GM21367 (cell line): ENCODE results near the gene ULK4.
"Not testable (repeated sequence)": the region's sequence is repeated elsewhere in the genome, so short reads cannot be mapped to it uniquely, and the experiment has no call there.

Source experiments
- ATAC-seq: cut with Tn5 transposase; IDR thresholded peaks from one replicate; pipeline ENCODE4 v1.9.1; 2021; ENCODE audit not compliant: unreplicated experiment

ULK4 gene

DNA sequence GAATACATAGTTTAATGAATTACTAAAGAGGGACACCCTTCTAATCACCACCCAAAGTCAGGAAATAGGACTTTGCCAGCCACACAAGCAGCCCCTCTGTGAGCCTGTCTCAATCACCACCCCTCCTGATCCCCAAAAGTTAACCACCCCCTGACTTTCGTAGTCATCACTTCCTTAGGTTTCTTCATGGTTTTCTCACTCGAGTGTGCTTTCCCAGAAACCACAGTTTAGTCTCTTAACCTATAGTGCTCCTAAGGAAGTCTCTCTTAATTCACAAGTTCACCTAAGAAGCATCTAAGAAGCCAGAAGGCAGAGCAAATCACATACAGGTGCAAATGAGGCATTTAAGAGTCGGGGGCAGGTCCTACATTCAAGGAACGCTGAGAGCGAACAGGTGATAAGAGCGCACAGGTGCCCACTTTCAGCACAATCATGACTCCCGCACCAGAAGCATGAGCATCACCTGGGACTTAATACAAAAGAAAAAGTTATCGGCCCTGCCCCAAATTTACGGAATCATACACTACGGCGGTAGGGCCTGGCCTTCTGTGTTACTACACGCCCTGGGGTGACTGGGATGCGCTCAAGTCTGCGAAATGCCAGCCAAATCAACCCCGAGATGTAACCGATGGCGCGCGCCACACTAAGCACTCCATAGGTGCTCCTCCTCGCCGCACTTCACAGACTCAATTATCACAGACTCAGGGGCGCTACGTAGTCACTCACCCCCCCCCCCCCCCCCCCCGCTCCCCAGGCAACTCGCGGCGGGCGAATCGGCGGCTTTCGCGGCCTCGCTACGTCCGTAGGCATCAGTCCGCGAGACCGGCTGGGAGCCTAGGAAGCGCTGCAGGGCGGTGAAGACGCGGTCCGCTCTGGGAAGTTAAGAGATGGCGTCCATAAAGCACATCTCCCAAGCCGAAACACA, 815 bp downstream of the ULK4 start:
- ATAC-seq: peak; percentile 18

DNA sequence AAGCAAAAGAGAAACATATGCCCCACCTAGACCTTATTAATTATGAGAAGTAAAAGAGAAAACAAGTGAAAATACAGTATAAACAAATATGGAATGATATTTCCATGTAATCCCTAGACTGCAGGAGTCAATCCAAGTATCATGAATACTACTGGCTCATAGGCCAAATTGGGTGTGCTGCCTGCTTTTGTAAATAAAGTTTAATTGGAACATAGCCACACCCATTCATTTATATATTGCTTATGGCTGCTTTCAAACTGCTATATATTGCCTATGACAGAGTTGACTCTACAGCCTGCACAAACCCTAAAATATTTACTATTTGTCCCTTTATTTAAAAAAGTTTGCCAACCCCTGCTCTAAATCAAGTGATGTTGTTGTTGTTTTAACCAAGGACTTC, 5.3 kb downstream of the ULK4 start:
- no peak for ATAC-seq

DNA sequence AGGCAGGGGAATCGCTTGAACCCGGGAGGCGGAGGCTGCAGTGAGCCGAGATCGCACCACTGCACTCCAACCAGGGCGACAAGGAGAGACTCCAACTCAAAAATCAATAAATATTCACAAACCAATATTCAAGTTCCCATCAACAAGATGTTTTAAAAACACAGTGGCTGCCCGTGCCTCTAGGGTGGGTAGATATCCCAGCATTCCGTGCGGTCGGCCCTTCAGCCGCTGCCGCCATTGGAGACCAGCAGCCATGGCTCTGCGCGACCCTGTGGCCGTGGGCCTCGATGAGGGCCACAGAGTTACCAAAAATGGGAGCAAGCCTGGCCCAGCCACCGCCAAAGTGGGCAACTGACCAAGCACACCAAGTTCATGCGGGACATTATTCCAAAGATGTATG, 6.7 kb downstream of the ULK4 start:
- ATAC-seq: no peak

DNA sequence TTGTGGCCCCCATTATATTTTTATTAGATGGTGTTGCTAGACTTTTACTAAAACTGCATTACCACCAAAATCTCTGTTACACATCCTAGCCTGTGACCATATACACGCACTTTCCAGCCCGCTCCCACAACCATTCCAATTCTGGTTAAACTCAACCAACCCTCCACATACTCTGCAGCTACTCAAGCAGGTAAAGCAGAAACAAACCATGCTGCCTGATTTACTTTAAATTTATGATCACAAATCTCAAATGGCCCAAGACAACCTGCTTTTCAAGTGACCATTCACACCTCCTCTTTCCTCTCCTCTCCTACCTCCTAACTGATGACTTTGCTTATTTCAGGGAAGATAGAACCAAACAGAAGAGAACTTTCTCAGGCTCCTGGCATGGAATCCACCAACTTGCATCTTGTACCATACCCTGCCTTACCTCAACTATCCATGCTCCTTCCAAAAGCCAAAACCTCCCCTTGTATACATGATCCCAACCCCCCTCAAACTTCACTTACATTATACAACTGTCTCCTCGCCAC, 18.5 kb downstream of the ULK4 start:
- ATAC-seq: no peak

DNA sequence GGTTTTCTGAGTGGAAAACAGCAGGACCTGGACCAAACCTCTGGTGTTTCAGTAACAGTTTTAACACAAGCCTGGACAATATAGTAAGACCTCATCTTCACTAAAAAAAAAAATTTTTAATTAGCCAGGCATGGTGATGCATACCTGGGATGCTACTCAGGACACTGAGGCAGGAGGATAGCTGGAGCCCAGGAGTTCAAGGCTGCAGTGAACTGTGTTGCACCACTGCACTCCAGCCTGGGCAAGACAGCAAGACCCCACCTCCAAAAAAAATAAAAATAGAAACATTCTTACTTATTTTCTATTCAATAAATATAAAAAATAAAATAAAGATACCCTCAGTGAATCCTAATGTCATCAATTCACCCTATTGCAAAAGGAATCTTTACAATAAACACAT, 21.5 kb downstream of the ULK4 start:
- ATAC-seq: no peak

DNA sequence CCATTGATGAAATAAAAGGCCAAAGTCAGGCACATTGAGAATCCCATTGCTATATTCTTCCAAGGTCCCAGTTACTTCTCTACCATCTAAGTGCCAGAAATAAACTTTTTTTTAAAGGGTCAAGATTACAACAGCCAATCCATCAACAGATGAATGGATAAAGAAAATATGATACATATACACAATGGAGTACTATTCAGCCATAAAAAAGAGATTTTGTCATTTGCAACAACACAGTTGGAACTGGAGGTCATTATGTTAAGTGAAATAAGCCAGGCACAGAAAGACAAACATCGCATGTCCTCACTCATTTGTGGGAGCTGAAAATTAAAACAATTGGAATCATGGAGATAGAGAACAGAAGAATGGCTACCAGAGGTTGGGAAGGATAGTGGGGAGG, 25.5 kb downstream of the ULK4 start:
- no peak for ATAC-seq

DNA sequence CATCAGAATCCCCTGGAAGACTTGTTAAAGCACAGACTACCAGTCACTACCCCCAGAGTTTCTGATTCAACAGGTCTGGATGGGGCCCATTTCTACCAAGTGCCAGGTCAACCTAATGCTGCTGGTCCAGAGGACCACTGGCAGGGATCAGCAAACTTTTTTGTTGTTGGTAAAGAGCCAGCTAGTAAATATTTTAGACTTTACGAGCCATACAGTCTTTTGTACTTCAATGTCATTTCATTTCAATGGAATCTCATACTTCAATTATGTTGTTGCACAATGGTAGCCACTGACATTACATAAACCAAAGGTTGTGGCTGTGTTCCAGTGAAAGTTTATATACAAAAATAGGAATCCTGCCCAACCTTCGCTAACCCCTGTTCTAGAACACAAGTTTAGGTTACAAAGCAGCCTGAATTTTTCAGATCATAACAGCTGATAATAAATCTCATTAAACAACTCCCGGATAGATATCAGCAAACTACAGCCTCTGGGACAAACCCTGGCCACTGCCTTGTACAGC, 28.7 kb downstream of the ULK4 start:
- no peak for ATAC-seq

DNA sequence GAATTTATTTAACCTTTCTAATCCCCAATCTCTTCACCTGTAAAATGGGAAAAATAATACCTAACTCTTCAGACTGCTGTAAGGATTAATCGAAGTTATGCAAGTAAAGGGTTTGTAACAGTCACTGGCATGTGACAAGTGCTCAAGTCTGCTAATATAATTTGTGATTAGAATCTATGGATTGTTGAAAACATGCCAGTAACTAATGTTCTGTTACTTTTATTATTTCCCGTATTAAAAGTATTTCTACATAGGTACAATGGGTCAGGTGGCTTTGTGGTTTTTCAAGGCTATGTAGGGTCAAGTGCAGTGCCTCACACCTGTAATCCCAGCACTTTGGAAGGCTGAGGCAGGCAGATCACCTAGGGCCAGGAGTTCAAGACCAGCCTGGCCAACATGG, 29.4 kb downstream of the ULK4 start:
- ATAC-seq: no peak

DNA sequence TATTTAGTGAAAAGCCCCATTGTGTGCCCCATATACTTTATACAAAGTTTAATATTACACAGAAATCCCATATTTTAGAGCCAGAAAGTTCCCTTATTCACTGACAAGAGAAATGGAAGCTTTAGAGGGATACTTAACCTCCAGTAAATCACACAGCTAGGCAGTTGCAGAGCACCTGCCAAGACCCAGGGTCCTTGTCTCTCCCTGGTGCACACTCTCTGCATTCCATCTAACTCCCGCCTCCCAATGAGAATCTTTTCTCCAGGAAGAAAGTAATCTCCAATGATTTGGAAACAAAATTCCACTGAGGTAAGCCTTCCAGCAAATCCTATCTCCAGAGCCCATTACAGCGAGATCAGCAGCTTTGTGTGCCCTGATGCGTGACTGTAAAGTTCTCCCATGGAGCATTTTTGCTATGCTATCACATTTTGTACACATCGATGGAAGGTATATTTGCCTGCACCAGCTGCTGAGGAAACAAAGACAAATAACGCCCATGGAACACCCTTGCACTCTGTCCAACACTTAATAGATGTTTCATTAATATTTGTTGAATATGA, 41.4 kb downstream of the ULK4 start:
- no peak for ATAC-seq

DNA sequence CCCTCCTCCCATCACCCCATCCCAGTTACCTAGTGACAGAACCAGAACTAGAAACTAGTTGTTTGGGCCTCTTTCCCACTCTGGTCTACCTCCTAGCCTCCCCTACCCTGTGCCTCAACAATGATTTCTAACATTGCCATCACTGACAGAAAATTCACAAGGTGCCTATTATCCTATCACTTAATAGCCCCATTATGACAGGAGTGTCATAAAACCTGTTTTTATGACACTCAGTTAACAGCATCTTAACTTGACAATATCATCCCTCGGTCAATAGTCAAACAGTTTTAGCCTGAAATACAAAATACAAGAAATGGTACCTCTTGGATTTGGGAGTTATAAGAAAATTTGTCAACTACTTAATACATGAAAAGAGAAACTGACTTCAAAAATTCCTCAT, 46.5 kb downstream of the ULK4 start:
- ATAC-seq: no peak

DNA sequence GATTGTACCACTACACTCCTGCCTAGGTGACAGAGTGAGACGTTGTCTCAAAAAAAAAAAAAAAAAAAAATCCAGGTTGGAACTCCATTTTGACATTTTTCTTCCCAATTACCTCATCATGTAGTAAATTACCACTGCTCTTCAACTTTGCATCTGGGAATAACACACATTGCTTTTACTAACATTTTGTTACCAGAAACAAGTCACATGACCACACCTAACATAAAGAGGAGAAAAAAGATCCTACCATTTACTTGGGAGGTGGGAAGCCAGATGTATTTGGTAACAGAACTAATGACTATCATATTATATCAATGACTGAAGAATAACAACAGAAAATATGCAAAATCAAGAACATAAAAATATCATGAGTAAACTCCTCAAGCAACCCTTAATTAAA, 49.6 kb downstream of the ULK4 start:
- no peak for ATAC-seq

DNA sequence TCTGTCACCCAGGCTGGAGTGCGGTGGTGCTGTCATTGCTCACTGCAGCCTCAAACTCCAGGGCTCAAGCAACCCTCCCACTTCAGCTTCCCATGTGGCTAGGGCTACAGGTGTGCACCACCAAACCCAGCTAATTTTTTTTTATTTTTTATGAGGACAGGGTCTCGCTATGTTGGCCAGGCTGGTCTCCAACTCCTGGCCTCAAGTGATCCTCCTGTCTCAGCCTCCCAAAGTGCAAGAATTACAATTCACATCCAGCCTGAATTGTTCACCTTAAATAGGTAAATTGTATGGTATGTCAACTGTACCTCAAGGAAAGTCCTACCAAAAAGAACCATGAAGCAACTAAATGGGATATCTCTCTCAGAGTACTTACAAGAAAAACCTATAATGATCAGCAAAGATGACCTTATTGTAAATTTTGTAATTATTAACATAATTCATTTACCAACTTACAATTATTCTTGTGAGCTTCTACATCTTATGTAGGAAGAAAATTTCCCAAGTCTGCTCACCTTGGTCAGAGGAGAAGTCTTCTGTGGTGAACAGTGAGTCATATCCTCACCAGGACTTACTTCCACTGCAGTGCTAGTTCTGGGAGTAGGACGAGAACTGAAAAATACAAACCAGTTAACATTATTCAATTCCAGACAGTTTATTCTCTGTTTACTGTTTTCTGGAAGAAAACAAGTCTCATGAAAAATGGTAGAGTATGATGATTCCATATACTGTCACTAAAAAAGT, 54.4 kb downstream of the ULK4 start:
- no peak for ATAC-seq

DNA sequence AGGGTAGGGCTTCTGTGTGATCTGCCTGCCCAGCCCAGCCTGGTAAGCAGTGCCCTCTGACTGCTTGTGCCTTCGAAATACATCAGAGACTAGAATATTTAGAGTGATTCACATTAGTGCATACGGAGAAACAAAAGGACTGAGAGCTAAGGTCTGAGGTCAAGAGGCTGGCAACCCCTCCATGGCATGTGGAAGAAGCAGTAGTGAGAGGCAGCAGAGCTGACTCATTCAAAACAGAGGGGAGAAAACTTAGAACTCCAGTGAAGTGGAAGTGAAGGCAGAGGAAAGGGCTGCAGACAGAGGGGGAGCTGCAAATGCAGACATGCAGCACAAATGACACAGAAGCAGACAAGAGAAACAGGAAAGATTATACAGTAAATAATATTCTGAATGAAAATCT, 61.6 kb downstream of the ULK4 start:
- no peak for ATAC-seq

DNA sequence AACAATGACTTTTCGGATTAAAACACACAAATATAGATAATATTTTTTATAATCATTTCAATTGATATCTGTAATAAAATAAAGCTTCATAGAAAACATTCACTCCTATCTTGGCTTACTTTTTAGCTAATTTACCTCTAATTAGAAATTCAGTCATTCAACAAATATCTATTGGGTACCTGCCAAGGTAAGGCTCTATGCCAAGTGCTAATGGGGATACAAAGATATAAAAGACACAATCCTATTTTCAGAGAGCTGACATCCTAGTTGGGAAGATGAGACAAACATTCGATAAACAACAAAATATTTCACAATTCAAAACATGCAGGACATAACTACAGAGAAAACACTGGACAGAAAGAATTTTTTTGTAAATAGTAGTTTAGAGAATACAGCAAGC, 63.3 kb downstream of the ULK4 start:
- ATAC-seq: no peak

DNA sequence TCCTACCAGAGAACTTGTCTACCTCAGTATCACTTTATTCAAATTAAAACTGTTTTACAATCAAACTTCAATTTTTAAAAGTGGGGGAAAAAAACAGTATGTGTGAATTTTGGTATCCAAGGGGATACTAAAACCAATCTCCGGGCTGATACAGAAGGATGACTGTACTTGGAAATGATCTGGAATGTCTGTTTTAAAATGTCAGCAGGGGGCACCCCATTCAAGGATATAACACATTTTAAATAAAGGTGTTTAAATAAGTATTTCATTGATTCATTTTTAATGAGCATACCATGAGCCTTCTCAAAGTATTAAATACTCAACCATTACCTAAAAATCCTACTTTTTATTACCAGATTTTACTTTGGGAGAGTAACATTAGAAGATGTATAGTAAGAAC, 67.9 kb downstream of the ULK4 start:
- no peak for ATAC-seq

DNA sequence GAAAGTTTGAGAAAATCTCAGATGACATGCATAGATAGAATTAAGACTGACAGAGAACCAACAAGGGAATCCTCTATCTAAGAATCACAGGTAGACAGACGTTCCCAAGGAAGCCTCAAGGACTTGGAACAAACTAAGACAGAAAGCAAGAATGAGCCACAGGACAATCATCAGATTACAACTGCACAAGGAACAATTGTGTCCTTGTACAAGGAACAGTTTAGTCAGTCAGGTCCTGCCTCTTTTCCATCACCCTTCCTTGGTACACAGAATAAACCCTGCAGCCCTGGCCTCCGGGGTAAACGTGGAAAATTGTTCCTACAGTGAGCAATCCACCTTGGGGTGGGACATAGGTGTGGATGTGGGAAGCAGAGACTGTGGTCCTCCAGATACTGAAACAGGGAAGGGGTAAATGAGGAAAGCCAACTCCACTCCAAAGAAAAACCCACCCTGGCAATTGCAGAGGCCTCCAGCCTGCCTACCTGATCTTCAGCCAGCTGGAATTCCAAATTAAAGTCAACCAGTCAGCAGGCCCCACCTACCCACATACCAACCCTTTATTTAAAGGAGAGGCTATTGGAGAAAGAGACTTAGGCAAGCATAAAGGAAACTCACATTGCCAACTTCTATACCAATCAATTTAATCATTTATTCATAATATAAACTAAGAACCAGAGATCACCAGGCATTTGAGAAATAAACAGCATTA, 73.4 kb downstream of the ULK4 start:
- ATAC-seq: no peak

DNA sequence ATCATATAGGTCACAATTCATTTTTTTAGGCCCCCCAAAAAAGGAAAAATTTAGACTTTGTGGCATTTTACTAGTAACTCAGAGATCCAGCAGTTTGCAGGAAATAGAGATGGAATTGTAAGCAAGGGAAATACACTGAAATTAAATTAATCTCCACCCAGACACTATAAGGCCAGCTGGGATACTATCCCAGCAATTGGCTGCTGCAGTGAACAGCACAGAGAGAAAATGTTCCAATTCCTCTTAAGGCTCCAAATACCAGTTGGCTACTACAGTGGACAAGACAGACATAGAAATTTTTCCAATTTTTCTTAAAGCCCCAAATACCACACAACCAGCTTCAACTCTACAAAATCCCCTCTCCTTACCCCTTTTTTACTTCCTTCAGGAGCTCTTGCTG, 78.9 kb downstream of the ULK4 start:
- ATAC-seq: no peak

DNA sequence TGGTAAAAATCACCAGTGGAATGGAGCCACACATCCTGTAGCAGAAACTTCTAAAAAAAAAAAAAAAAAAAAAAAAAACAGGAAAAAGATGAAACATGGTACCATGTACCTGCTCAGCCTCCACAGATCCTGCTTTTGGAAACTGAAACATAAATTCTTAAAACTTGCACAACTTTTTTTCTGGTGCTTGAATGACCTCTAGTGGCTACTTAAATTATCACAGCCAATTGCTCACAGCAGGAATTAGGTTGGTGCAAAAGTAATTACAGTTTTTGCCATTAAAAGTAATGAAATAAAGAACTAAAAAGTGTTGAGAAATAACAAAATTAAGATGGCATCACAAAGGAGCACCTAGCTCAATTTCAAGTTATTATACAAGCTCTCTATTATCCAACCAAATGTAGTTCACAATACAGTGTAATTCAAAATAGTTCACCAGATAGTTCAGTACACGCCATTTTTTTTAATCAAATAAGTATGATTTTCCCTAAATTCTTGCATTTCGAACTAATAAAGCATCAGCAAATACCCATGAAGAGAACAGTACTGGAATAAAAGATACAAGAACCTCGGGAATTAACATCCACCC, 80.6 kb downstream of the ULK4 start:
- ATAC-seq: no peak

DNA sequence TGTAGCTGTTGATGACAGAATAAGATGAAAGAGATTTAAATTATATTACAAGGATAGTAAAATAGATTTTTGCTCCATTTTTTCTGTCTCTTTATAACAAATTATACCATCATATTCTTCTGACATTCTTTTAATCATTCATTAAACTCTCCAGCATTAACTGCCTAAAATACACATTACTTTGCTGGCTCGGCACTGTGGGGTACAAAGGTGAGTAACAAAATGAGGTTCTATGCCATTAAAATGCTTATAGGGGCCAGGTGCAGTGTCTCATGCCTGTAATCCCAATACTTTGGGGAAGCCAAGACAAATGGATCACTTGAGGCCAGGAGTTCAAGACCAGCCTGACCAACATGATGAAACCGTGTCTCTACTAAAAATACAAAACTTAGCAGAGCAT, 81.5 kb downstream of the ULK4 start:
- no peak for ATAC-seq

DNA sequence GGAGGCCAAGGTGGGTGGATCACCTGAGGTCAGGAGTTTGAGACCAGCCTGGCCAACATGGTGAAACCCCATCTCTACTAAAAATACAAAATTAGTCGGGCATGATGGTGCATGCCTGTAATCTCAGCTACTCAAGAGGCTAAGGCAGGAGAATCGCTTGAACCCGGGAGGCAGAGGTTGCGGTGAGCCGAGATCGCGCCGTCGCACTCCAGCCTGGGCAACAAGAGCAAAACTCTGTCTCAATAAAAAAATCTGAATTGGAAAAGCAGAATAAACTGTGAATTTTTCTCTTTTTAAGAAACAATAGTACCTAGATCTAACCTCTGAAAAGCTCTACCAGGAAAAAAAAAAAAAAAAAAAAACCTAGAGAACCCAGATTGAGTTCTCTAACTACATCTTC, 84.2 kb downstream of the ULK4 start:
- not testable (repeated sequence) for ATAC-seq

DNA sequence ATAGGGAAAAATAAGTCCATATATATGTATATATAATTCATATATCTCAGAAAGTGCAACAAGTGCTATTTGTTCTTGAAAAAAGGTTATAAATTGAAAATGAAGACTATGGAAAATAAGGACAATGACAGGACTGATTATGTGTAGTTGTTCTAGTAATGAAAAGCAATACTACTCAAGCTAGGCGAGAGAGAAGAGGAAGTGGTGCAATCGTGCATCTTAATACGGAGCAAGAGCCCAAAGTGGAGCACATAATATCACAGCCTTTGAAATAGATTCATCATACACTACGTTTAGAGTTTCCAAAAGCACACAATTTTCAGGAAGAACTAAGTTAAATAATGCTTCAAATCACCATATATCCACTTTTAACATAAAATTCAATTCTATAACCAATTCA, 87.9 kb downstream of the ULK4 start:
- no peak for ATAC-seq
